ENCODE data around the gene NCAPH2.

Gene NCAPH2

GRCh38 chr22:50531546-50531961 lies 23.5 kb downstream of the NCAPH2 start:
- DNase-seq = no peak

- DNase-seq = peak; percentile 47
These were observed 24.1 kb downstream of the NCAPH2 start for GRCh38 chr22:50531962-50532674.

- DNase-seq = no peak
These were observed 25.1 kb downstream of the NCAPH2 start for GRCh38 chr22:50532824-50533796.

GRCh38 chr22:50533856-50534711 lies 26.1 kb downstream of the NCAPH2 start:
- peak; percentile 56 for DNase-seq

GRCh38 chr22:50535113-50535512 lies 27.1 kb downstream of the NCAPH2 start:
- no peak for DNase-seq

- DNase-seq = no peak
These were observed 28.2 kb downstream of the NCAPH2 start for GRCh38 chr22:50536226-50536625.

- no peak for DNase-seq
These were observed 29.7 kb downstream of the NCAPH2 start for GRCh38 chr22:50537765-50538164.

- DNase-seq = no peak
These were observed 32.4 kb downstream of the NCAPH2 start for GRCh38 chr22:50540381-50540780.

GRCh38 chr22:50541667-50542026 lies 33.6 kb downstream of the NCAPH2 start:
- DNase-seq = peak; percentile 75

- no peak for DNase-seq
These were observed 34.4 kb downstream of the NCAPH2 start for GRCh38 chr22:50542416-50542927.

- DNase-seq = peak; percentile 63
These were observed 36.2 kb downstream of the NCAPH2 start for GRCh38 chr22:50544078-50544745.

GRCh38 chr22:50544746-50545253 lies 36.8 kb downstream of the NCAPH2 start:
- no peak for DNase-seq

- DNase-seq = peak; percentile 77
These were observed 37.7 kb downstream of the NCAPH2 start, which contains the start of gene KLHDC7B for GRCh38 chr22:50545522-50546325. Gene KLHDC7B, plus strand, starts transcription at chr22:50545899. Its CDS starts 345 bp downstream, at chr22:50546244.

GRCh38 chr22:50546326-50547262 lies 38.6 kb downstream of the NCAPH2 start:
- no peak for DNase-seq

GRCh38 chr22:50547263-50547985 lies 39.4 kb downstream of the NCAPH2 start:
- DNase-seq = no peak

- DNase-seq = no peak
These were observed 40.3 kb downstream of the NCAPH2 start for GRCh38 chr22:50548040-50548920.

- no peak for DNase-seq
These were observed 41.1 kb downstream of the NCAPH2 start for GRCh38 chr22:50548921-50549790.
